Upper lobe of left lung (tissue), 6 donors: ENCODE results near the gene DCUN1D5. TPM values are rescaled to one million over a fixed set of nuclear protein-coding genes. Genes with fewer than 3 reads are reported as not detected.
A peak's percentile ranks its signal among the peaks of the same experiment; 100 is the strongest.

Source experiments
- ATAC-seq, 2 donors: fragments of 200-7000 bp; cut with Tn5 transposase; one replicate each; pipeline ENCODE4 v1.9.1; 2022; ENCODE audit warnings: mild to moderate bottlenecking in 2 of 2, moderate library complexity in 2 of 2; ENCODE audit not compliant: low FRiP score in 2 of 2
- DNase-seq, 2 donors: peaks; one replicate each; pipeline ENCODE4 v3.0.0-alpha.2; 2019 to 2020
- H3K27ac ChIP-seq, 4 donors: fragments of 200-600 bp; sonication (generic); one replicate each; pipeline ENCODE4 v1.5.1; 2016 to 2019
- H3K27me3 ChIP-seq, 4 donors: fragments of 200-600 bp; sonication (generic); one replicate each; pipeline ENCODE4 v1.5.1; 2017 to 2019
- H3K36me3 ChIP-seq, 4 donors: fragments of 200-600 bp; sonication (generic); one replicate each; pipeline ENCODE4 v1.5.1; 2016 to 2019
- H3K4me1 ChIP-seq, 4 donors: fragments of 200-600 bp; sonication (generic); one replicate each; pipeline ENCODE4 v1.5.1; 2018 to 2019
- H3K4me3 ChIP-seq, 4 donors: fragments of 200-600 bp; sonication (generic); one replicate each; pipeline ENCODE4 v1.5.1; 2017 to 2019; ENCODE audit warnings: mild to moderate bottlenecking in 2 of 4, moderate library complexity in 1 of 4
- H3K9me3 ChIP-seq, 4 donors: fragments of 200-600 bp; sonication (generic); one replicate each; pipeline ENCODE4 v1.5.1; 2018 to 2019
- CTCF ChIP-seq, 6 experiments: fragments of 450-650 bp in 4 of 6; fragments of 200-600 bp in 2 of 6; sonication (generic) in 2 of 6; IDR thresholded peaks; one replicate each; pipeline ENCODE4 v1.5.1; 2016 to 2019; ENCODE audit warnings: antibody characterized with exemption in 6 of 6
- EP300 ChIP-seq, 4 donors: sonication (generic); formaldehyde crosslinking; IDR thresholded peaks; one replicate each; pipeline ENCODE4 v1.5.1; 2017; ENCODE audit warnings: antibody characterized with exemption in 4 of 4, control low read depth in 2 of 4
- POLR2A ChIP-seq, 4 donors: fragments of 450-650 bp; IDR thresholded peaks; one replicate each; pipeline ENCODE4 v1.5.1; 2016 to 2017; ENCODE audit warnings: antibody characterized with exemption in 4 of 4, mild to moderate bottlenecking in 2 of 4
- POLR2AphosphoS5 ChIP-seq, 2 donors: sonication (generic); formaldehyde crosslinking; IDR thresholded peaks; one replicate each; pipeline ENCODE4 v1.5.1; 2017; ENCODE audit warnings: antibody characterized with exemption in 2 of 2
- WGBS, 2 donors: methylation state at CpG; one replicate each; pipeline ENCODE4 v1.1.5; 2017 to 2018; 5-methylcytosine and 5-hydroxymethylcytosine counted together
- total RNA-seq, 6 donors: library from RNA; depleted of rRNA in 4 of 6; stranded (reverse); fragments of >200 nt in 4 of 6; gene quantifications; one replicate each; pipeline versions ENCODE4 v1.1.0 to v1.2.1, GENCODE V29; 2016 to 2021
- donor health status: DM: no; HTN: no; CAD: no; lungs with moderate emphysema.
- donor health status: DM: no; HTN: yes; CAD: no; lungs with severe emphysema.

Gene DCUN1D5
- total RNA-seq, 6 donors from 2014 or later = 18.2 to 92.8 (median 43.9) TPM

DNA sequence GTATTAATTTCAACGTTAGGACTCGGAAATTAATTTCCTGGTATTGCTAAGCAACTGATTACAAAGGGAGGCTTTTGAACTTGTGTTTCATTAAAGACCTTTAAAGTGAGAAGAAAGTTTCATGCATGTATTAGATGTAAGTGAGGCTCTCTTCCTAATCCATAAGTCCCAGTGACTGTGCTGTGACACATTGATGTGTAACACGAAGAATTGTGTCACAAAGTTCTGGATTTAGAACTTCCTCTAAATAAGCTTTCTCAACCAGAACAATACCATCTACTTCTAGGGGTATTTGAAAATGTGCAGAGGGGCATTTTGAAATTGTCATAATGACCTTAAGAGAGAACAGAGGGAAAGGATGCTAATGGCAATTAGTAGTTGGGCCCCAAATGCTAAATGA lies 14.4 kb downstream of the DCUN1D5 start:
- peaks cover 4 to 77% (median 21%) of the 10 kb centered on the region in 4 donors for H3K36me3 ChIP-seq
- no peak overlapping the region for H3K27ac ChIP-seq
- H3K4me3 ChIP-seq = no peak overlapping the region
- no peak for DNase-seq
- H3K4me1 ChIP-seq = no peaks in the 10 kb centered on the region
- H3K9me3 ChIP-seq = no peaks in the 10 kb centered on the region
- no peak for TF ChIP-seq POLR2AphosphoS5 (IDR thresholded peaks at IDR 0.05)
- no peak for TF ChIP-seq EP300 (IDR thresholded peaks at IDR 0.05)
- TF ChIP-seq CTCF (IDR thresholded peaks at IDR 0.05) = no peak
- TF ChIP-seq POLR2A (IDR thresholded peaks at IDR 0.05) = no peak
- 89 to 91% methylated on average over 3 of the region's 3 CpGs for WGBS, 2 donors
- H3K27me3 ChIP-seq = no peaks in the 10 kb centered on the region
- ATAC-seq = peak in 1 of 2 donors; percentile 31

DNA sequence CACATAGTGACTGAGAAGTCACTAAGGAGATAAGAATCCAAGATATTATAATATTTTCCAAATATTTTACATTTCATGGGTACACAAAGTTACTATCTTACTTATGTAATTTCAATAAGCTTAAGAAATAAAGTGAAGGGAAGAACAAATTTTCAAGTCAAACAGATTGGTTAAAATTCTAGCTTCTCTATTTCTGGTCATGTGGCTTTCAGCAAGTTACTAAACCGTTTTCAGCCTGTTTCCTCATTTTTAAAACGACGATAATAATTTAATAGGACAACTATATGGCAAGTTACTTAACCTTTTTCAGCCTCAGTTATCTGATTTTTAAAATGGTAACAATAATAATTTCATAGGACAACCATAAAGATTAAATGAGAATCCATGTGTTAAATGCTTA lies 15.6 kb downstream of the DCUN1D5 start:
- TF ChIP-seq CTCF (IDR thresholded peaks at IDR 0.05) (no peak), EP300 (IDR thresholded peaks at IDR 0.05) (no peak), POLR2AphosphoS5 (IDR thresholded peaks at IDR 0.05) (no peak), POLR2A (IDR thresholded peaks at IDR 0.05) (no peak)
- no peaks in the 10 kb centered on the region for H3K4me1 ChIP-seq
- H3K4me3 ChIP-seq = no peak overlapping the region
- WGBS, 2 donors = 64 to 84% methylated on average over 3 of the region's 3 CpGs
- H3K27me3 ChIP-seq = no peaks in the 10 kb centered on the region
- DNase-seq (no peak), ATAC-seq (no peak)
- no peaks in the 10 kb centered on the region for H3K9me3 ChIP-seq
- peaks cover 4 to 67% (median 21%) of the 10 kb centered on the region in 4 donors for H3K36me3 ChIP-seq
- no peak overlapping the region for H3K27ac ChIP-seq

DNA sequence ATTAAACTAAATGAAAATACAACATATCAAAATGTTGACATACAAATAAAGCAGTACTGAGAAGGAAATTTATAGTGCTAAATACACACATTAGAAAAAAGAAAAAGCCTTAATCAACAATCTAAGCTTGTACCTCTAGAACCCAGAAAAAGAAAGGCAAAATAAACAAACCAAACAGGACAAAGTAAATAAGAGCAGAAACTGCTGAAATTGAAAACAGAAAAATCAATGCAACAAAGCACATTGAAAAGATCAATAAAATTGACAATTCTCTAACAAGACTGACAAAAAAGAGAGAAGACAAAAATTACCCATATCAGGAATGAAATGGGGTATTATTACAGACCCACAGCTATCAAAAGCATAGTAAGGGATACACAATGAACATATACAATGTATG lies 21.0 kb downstream of the DCUN1D5 start:
- Histone ChIP-seq H3K36me3 (peaks cover 0 to 28% (median 4%) of the 10 kb centered on the region in 4 donors), H3K4me3 (no peak overlapping the region), H3K27ac (no peak overlapping the region), H3K4me1 (peaks cover 0 to 16% (median 3%) of the 10 kb centered on the region in 4 donors), H3K9me3 (no peaks in the 10 kb centered on the region), H3K27me3 (no peaks in the 10 kb centered on the region)
- no peak for TF ChIP-seq EP300 (IDR thresholded peaks at IDR 0.05)
- no peak for TF ChIP-seq CTCF (IDR thresholded peaks at IDR 0.05)
- TF ChIP-seq POLR2A (IDR thresholded peaks at IDR 0.05) = no peak
- TF ChIP-seq POLR2AphosphoS5 (IDR thresholded peaks at IDR 0.05) = no peak
- DNase-seq = no peak
- no peak for ATAC-seq

DNA sequence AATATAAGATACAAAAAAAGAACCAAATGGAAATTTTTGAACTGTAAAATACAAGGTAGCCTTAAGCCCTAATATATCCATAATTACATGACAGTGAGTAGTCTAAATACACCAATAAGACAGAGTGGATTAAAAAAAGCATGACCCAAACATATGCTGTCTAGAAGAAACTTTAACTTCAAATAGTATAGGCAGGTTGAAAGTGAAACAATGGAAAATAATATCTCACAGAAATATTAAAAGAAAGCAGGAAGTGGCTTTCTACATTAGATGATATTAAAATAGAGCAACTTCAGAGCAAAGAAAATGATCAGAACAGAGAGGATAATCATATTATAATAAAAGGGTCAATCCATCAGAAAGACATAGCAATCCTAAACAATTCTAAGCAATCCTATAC lies 21.8 kb downstream of the DCUN1D5 start:
- Histone ChIP-seq H3K36me3 (peaks cover 0 to 28% (median 6%) of the 10 kb centered on the region in 4 donors), H3K27ac (no peak overlapping the region), H3K9me3 (no peaks in the 10 kb centered on the region), H3K4me3 (no peak overlapping the region), H3K27me3 (no peaks in the 10 kb centered on the region), H3K4me1 (peaks cover 0 to 16% (median 3%) of the 10 kb centered on the region in 4 donors)
- DNase-seq (no peak), ATAC-seq (no peak)
- no peak for TF ChIP-seq POLR2A (IDR thresholded peaks at IDR 0.05)
- no peak for TF ChIP-seq POLR2AphosphoS5 (IDR thresholded peaks at IDR 0.05)
- TF ChIP-seq EP300 (IDR thresholded peaks at IDR 0.05) = no peak
- no peak for TF ChIP-seq CTCF (IDR thresholded peaks at IDR 0.05)

GRCh38 chr11:103069367-103069766 lies 22.6 kb downstream of the DCUN1D5 start:
- Histone ChIP-seq H3K4me3 (no peak overlapping the region), H3K27ac (no peak overlapping the region), H3K4me1 (peaks cover 0 to 16% (median 3%) of the 10 kb centered on the region in 4 donors), H3K27me3 (no peaks in the 10 kb centered on the region), H3K9me3 (no peaks in the 10 kb centered on the region), H3K36me3 (peaks cover 0 to 32% (median 7%) of the 10 kb centered on the region in 4 donors)
- TF ChIP-seq POLR2A (IDR thresholded peaks at IDR 0.05) (no peak), CTCF (IDR thresholded peaks at IDR 0.05) (no peak), POLR2AphosphoS5 (IDR thresholded peaks at IDR 0.05) (no peak), EP300 (IDR thresholded peaks at IDR 0.05) (no peak)
- ATAC-seq (no peak), DNase-seq (no peak)
- WGBS, 2 donors = 91% methylated on average over 2 of the region's 2 CpGs
